ENCODE measurements around the gene DNASE1L3.

- no peak for TF ChIP-seq CTCF (IDR thresholded peaks at IDR 0.05; ENCODE audit: poor library complexity)
- no peak for TF ChIP-seq EZH2 (IDR thresholded peaks at IDR 0.05; ENCODE audit: borderline replicate concordance)
- TF ChIP-seq EZH2phosphoT487 (IDR thresholded peaks at IDR 0.05; ENCODE audit: low read depth, severe bottlenecking, unreplicated experiment): no peak
Measured at GRCh38 chr3:58256061-58256460, 45.3 kb upstream of the DNASE1L3 start.
